ENCODE results near the gene RBSN.

Gene RBSN

GRCh38 chr3:15099364-15100098 is 583 bp upstream of the RBSN start:
- DNase-seq: peak; percentile 30

DNA sequence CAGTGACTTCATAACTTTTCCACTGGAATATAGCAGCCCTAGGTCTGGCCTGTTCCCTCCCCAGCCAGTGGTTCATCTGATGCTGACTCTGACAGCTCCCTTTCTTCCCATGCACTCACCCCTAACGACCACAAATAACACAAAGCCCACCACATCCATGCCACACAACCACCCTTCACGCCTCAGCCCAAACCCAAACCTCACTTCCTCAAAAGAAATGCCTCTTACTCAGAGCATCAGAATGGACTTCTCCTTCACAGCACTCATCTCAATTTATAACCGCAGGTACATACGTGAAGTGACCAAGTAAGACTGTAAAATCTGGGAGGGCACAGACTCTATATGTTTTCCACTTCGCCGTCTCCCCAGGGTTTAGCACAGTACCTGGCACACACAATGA is 1.1 kb downstream of the RBSN start:
- no peak for DNase-seq

DNA sequence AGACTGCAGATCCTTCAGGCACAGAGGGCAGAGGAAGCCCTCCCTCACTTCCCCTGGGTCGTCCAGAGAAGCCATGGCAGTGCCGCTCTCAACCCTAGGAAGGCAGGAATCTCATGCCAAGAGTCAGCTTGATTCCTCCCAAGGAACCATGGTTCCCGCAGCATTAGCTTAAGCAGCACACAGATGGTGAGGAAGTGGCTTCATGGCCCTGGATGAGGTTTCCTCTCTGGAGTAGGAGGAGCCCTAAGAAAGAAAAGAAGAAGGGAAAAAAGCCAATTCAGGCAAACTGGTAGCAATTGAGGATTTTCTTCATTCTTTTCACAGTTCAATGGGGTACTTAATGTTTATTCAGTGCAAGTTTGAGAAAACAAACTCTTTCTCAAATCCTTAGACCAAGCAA is 2.9 kb downstream of the RBSN start:
- no peak for DNase-seq

DNA sequence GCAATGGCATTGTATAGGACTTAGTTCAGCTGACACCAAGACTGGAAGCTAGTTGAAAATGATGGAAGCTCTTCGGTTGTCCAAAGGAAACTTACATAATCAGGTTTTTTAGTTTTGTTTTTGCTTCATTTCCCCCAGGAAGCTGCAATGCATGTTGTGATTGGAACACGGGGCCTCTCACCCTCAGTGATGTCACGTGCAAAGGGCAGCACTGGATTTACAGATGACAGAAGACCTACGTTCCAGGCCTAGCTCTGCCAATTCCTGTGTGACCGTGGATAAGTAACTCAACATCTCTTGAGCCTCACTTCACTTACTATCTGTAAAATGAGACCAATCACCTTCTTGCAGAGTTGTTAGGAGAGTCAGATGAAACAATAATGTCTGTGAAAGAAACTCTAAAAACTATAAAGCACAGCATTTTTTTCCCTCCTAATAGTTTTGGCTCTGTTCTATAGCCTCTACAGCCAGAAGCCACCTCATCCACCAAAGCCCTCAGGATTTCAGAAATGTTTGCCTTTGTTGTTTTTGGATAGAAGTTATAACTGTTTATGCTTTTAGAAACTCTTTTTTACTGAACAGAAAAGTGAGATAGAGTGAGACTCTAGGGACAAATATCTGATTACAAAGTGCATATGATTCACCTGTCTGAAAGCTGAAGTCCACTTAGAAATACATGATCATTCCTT is 4.6 kb downstream of the RBSN start:
- DNase-seq: no peak

- no peak for DNase-seq
Observed at GRCh38 chr3:15092686-15093085, 6.3 kb downstream of the RBSN start.

DNA sequence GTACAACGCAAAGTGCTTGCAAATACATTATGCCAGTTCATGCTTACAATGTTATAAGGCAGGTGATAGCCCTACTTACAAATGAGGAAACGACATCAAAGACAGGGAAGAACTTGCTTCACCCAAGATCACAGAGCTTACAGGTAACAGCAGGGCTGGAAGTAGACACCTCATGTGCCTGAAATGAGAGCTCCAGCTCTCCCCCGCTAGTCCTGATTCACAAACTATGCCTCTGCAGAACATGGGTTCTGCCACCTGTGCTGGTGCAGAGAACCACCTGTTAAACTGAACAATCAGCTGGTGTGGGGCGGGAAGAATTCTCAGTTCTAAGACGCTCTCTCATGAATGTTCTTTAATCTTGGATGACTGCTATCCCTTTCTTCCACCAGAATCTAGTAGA is 7.4 kb downstream of the RBSN start:
- no peak for DNase-seq

GRCh38 chr3:15089201-15089600 is 9.7 kb downstream of the RBSN start:
- no peak for DNase-seq

DNA sequence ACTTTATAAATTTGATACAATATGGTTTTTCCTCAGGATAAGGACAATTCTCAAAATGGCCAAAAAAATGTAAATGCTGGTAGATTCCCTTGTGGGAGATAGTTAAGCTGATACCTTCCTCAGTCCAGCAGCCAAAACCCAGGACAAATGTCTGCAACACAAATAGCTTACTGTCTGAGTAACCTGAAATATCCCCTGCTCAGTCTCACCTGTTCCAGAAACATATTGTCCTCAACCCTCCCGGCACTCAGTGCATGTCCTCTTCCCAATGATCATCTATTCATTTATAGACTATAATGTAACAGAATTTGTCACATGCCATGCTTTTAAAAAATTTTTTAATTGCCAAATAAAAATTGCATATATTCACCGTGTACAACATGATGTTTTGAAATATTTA is 12.2 kb downstream of the RBSN start:
- DNase-seq: no peak

DNA sequence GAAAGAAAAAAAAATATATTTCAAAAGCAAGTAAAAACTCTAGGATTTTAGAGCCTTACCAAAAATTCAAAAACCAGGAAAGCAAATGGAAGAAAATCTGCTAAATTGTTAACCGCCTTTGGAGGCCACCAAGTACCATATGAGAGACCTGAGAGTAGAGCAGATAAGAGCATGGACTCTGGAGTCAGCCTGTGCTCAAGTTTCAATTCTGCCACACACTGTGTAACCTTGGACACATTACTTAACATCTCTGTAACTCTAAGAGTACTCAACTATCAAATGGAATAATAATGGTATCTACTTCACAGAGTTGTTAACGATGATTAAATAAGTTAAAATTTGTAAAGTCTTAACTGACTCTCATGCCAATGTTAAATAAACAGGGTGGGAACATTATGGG is 12.7 kb downstream of the RBSN start:
- DNase-seq: no peak

DNA sequence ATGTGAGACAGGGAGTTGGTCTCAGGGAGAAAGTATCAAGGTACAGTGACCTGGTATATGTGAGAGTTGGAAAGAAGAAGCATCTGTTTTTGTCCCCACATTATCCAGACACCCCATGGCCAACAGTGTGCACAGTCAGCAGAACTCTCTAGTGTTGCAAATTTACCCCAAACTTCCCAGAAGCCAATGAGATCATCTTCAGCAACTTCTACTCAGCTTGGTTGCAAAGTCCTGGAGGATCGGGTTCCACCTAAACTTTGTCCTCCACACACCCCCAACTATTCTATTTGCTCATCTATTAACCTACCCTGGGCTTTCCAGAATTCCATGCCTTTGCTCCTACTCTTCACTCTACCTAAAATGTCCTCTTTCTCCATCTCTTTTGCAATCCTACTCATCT is 15.7 kb downstream of the RBSN start:
- no peak for DNase-seq

DNA sequence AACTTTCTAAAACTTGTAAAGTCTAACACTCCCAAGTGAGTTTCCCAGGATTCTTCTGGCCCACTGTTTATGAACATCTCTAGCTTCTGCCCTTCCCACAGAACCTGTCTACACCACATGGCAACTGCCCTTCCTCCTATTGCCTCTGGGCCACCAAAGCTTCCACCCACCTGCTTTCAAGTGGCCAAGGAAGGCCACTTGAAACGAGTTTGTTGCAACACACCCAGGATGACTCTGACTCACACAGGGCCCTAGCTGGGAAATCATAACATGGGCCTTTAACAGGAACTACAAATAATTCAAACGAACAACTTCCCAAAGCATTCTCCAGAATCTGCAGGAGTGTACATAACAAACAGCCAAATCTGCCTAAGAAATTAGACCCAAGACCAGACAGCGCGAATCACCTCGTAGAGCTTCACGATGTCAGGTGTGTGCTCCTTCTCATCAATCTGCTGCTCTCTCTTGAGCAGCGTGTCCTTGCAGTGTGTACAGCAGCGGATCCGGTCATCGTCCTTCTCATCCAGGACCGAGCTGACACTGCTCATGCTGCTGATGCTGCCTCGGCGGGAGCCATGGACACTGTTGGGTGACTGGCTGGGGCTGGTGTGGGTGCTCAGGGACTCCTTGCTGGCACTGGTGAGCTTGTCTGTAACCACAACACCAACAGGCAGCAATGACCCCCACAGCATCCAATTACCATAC is 16.8 kb downstream of the RBSN start:
- no peak for DNase-seq

DNA sequence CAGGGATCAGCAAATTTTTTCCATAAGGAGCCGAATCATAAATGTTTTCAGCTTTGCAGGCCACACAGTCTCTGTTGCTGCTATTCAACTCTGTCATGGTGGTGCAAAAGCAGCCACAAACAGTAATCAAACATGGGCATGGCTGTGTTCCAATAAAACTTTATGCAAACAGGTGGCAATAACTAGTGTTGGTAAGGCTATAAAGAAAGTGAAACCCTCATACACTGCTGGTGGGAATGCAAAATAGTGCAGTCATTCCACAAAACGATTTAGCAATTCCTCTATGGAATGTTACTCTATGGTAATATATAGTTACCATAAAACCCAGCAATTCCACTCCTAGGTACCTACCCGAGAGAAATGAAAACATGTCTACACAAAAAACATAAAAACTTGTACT is 19.9 kb downstream of the RBSN start:
- no peak for DNase-seq

GRCh38 chr3:15074500-15074899 is 24.4 kb downstream of the RBSN start:
- DNase-seq: no peak

GRCh38 chr3:15071699-15072098 is 27.2 kb downstream of the RBSN start:
- DNase-seq: no peak

DNA sequence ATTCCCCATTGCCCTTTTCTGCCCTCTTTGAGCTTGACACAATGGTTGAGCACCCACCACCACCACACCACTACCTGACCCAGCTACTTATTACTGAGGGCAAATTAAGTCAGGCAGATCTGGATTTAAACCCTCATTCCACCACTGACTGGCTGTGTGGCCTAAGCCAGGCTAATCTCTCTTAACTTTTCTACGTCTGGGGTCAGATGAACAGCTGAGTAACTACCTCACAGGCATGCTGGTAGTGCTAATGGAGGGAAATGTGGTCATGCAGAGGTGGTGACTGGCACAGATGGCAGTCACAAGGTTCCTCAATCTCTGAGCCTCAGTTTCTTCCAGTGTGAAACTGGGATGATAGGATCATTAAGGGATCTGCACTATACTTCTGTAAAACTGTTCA is 29.5 kb downstream of the RBSN start:
- no peak for DNase-seq

DNA sequence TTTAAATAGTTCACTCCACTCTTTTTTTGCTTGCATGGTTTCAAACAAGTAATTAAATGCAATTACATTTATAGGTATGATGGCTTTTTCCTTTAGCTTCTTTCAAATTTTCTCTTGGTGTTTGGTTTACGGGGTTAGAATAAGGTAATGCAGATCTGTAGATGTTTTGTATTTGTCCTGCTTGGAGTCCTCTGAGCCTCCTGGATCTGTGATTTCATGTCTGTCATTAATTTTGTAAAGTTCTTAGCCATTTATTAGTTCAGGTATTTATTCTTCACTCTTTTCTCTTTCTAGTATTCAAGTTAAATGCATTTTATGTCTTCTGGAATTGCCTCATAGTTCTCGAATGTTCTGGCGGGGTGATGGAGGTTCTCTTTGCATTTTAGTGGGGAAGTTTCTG is 32.5 kb downstream of the RBSN start:
- no peak for DNase-seq

- DNase-seq: peak; percentile 15
Observed at GRCh38 chr3:15065550-15066007, 33.4 kb downstream of the RBSN start.

DNA sequence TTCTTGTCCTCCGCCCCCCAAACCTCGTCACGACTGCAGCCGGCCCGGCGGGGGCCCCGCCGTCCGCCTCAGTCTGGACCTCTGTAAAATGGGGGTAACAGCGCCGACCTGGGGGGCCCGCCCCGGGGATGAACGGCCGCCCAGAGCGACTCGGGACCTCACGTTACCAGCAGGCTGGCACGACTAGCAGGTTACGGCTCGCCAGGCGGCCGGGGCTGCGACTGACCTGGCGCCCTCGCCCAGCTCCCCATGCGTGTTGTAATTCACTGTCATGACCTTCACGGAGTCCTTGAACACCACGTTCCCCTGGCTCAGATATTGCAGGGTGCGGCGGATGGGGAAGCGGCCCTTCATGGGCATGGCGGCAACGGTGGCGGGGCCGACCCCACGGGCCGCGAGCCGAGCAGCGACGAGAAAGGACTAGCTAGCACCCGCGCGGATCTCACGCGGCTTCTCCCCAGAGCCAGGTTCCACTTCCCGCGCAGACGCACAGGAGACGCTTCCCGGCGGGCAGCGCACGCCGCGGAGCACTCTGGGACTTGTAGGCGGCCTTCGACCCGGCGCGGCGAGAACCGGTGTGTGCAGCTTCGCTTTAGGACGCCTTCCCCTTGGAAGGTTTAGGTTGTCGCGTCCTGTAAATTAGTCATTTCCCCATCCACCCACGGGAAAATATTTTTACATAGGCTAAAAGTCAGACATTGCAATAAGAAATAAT is 34.0 kb downstream of the RBSN start, which contains the start of gene MRPS25:
TSS of gene MRPS25 (minus strand) at position 481 of the 715 bp plus-strand sequence. CDS start at position 360, 121 bp downstream.
- peak; percentile 92 for DNase-seq

DNA sequence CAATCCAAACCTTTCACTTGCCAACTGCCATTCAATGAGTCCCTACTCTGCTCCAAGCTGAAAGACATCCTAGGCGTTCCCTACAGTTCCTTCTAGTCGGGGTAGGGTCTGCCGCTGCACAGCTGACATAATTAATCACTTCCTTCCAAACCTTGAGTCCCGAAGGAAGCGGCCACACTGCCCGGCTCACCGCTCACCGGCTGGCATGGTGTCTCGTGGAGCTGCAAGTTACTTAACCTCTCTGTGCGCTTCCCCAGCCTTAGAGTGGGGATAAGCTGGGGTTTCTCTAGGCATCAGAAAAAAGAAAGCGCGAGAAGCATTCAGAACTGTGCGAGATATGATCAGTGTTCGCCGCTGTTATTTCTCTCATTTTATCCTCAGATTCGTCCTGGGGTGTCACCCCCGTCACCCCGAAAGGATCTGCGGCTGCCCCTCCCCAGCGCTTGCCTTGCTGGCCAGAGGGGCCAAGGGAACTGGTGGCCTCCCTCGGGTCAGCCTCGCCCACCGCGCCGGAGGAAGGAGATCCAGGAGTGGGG is 34.6 kb downstream of the RBSN start:
- peak; percentile 45 for DNase-seq

DNA sequence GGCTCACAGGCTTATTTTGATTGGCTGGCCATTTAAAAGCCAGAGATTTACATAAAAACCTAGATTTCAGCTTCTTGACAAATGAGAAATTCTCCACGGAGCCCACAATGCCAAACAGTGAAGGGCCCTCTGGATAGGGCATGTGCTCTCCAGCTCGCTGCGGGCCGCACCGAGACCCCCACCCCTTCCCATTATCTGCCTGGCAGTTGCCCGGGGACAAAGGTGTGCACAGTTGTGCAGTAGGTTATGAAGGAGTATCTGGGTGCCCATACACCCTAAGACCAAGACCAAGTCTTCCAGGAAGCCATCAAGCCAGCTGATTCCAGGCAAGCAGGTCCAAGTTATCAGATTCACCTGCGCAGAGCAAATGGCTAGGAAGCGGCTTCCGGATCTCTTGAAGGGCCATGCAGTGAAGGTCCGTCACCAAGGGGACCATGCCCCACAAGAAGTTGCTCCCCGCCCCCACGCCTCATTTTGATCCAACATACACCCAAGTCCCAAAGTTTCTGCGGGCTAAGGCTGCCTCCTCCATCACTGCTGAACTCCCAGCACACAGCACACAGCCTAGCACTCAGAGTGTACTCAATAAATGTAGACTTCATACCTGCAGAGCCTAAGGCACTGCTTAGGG is 35.2 kb downstream of the RBSN start:
- no peak for DNase-seq

DNA sequence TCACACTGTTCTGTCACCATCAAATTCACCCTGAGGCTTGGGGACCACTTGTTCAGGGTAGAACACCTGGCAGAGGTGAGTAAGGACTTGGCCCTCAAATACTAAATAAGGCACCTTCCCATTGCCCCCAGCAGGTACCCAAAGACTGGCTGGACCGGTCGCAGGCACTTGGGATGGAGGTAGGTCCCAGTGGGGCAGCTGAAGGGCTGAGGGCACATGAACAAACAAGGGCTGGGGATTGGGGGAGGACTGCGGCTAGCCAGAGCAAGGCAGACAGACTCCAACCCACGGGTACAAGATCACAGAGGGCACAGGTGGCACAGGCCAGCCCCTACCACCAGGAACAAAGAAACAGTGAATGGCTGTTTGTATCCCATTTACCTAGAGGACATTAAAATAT is 35.7 kb downstream of the RBSN start:
- DNase-seq: no peak

DNA sequence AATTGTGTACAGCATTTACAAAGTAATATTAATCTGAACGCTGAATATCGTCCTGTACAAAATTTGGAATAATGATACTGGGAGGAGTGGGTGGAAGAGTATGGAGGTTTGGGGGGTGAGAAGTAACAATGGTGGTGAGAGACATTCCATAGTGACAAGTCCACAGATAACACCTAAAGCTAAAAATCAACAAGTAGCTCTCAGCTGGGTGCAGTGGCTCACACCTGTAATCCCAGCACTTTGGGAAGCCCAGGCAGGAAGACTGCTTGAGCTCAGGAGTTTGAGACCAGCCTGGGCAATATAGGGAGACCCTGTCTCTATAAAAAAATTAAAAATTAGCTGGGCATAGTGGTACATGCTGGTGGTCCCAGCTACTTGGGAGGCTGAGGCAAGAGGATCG is 38.9 kb downstream of the RBSN start:
- no peak for DNase-seq

Measured in NCI-H69 (cell line).